Measurements from ENCODE around the gene OR2T8.

Gene OR2T8

DNA sequence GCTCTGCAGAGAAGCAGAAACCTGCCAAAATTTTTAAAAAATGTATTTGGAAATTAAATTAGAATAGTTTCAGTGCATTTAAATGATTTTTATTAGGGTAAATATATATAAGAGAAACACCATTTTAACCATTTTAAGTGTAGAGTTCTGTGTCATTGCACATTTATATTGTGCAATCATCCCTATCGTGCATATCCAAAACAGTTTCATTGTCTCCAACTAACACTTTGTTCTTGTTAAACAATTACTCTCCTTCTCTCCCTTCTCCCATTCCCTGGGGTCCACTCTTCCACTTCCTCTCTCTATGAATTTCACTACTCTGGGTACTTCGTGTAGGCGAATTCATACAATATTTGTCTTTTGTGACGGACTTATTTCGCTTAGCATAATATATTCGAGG, 22.6 kb downstream of the OR2T8 start:
- no peak for TF ChIP-seq POLR2A (IDR thresholded peaks at IDR 0.05; ENCODE audit: low read depth, low read length)
- DNase-seq (ENCODE audit: insufficient read length, low spot score) (no peak), FAIRE-seq (no peak)

DNA sequence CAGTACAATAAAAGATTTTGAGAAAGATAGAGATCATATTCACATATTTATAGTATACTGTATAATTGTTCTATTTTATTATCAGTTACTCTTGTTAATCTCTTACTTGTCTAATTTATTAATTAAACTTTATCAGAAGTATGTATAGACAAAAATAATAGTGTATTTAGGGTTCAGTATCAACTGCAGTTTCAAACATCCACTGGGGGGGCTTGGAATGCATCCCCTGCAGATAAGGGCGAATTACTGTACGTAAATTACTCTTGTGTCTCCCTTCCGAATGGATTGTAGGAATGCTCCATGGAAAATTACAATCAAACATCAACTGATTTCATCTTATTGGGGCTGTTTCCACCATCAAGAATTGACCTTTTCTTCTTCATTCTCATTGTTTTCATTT, 28.5 kb downstream of the OR2T8 start, which contains the start of gene OR2L8:
Gene OR2L8, plus strand, starts transcription at position 301 of the 400 bp plus-strand sequence. Its CDS starts 0 bp downstream, at position 301.
- no peak for DNase-seq (ENCODE audit: insufficient read length, low spot score)
- TF ChIP-seq TAF1 (IDR thresholded peaks at IDR 0.05; ENCODE audit: low read depth, low read length) (no peak), POU2F2 (IDR thresholded peaks at IDR 0.05; ENCODE audit: low read depth, low read length) (no peak), PAX5 (IDR thresholded peaks at IDR 0.05; ENCODE audit: insufficient read depth, low read length, severe bottlenecking) (no peak), POLR2AphosphoS5 (IDR thresholded peaks at IDR 0.05; ENCODE audit: low read depth, low read length) (no peak), POLR2A (IDR thresholded peaks at IDR 0.05; ENCODE audit: low read depth, low read length) (no peak), SPI1 (IDR thresholded peaks at IDR 0.05; ENCODE audit: low read depth, low read length) (no peak)
- FAIRE-seq, result no peak

DNA sequence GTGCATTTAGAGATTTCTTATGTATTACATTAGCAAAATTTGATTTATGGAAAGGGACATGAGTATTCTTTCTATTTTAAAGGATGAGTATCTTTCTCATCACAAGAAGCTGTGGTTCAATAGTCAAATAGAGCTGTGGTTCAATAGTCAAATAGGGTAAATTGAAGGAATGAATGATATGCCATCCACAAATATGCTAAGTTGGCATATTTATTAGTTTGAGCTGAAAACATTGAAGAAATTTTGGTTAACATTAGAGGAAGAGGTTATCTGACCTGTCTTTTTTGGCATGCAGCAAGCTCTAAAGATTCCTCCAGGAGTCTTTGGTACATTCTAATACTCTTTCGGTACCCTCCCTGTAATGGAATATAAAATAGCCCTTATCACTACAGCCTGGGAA, 33.4 kb downstream of the OR2T8 start:
- DNase-seq (ENCODE audit: insufficient read length, low spot score) (no peak), FAIRE-seq (no peak)
- TF ChIP-seq TAF1 (IDR thresholded peaks at IDR 0.05; ENCODE audit: low read depth, low read length), result no peak
- TF ChIP-seq POLR2AphosphoS5 (IDR thresholded peaks at IDR 0.05; ENCODE audit: low read depth, low read length), result no peak
- no peak for TF ChIP-seq POLR2A (IDR thresholded peaks at IDR 0.05; ENCODE audit: low read depth, low read length)
- TF ChIP-seq SPI1 (IDR thresholded peaks at IDR 0.05; ENCODE audit: low read depth, low read length), result no peak
- no peak for TF ChIP-seq PAX5 (IDR thresholded peaks at IDR 0.05; ENCODE audit: insufficient read depth, low read length, severe bottlenecking)
- no peak for TF ChIP-seq POU2F2 (IDR thresholded peaks at IDR 0.05; ENCODE audit: low read depth, low read length)

DNA sequence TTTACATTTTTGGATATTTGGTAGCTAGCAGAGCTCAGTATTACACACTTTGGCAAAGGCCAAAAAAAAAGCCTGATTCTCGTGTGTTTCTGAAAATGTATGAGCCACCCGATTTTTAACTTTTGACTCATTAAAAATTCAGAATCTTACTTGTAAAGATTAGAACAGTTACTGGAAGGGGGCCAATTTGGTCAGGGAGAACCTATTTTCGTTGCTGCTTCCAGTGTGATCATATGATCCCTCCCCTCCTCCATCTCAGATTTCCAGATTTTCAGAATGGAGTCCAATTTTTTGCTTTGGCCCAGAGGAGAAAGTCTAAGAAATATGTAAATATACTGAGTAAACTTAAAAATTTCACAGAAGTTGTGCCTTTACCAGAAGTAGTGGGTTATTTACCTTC, 41.7 kb downstream of the OR2T8 start:
- no peak for TF ChIP-seq POLR2A (IDR thresholded peaks at IDR 0.05; ENCODE audit: low read depth, low read length)
- TF ChIP-seq SPI1 (IDR thresholded peaks at IDR 0.05; ENCODE audit: low read depth, low read length), result no peak
- TF ChIP-seq TAF1 (IDR thresholded peaks at IDR 0.05; ENCODE audit: low read depth, low read length), result no peak
- no peak for TF ChIP-seq POU2F2 (IDR thresholded peaks at IDR 0.05; ENCODE audit: low read depth, low read length)
- TF ChIP-seq POLR2AphosphoS5 (IDR thresholded peaks at IDR 0.05; ENCODE audit: low read depth, low read length), result no peak
- no peak for TF ChIP-seq PAX5 (IDR thresholded peaks at IDR 0.05; ENCODE audit: insufficient read depth, low read length, severe bottlenecking)
- no peak for FAIRE-seq

DNA sequence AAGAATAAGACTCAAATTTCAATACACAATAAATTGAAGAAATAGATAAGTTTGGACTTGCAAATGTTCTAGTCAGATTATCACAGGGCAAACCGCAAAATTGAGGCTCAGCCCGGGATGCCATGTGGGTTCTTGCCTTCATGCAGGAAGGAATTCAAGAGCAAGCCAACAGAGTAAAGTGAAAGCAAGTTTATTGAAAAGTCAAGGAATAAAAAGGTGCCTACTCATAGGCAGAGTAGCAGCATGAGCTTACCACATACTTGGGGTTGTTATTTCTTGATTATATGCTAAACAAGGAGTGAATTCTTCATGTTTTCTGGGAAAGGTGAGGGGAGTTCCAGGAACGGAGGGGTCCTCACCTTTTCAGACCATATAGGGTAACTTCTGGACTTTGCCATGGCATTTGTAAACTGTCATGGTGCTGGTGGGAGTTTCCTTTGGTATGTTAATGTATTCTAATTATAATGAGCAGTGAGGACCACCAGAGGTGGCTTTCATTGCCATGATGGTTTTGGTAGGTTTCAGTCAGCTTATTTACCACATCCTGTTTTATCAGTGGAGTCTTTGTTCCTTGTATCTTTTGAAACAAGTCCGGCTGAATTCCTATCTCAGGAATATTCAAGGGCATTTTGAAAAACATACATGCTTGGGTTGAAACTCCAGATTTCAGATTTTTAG, 43.0 kb downstream of the OR2T8 start:
- no peak for DNase-seq (ENCODE audit: insufficient read length, low spot score)
- TF ChIP-seq POLR2A (IDR thresholded peaks at IDR 0.05; ENCODE audit: low read depth, low read length) (no peak), SPI1 (IDR thresholded peaks at IDR 0.05; ENCODE audit: low read depth, low read length) (no peak), POU2F2 (IDR thresholded peaks at IDR 0.05; ENCODE audit: low read depth, low read length) (no peak), PAX5 (IDR thresholded peaks at IDR 0.05; ENCODE audit: insufficient read depth, low read length, severe bottlenecking) (no peak), POLR2AphosphoS5 (IDR thresholded peaks at IDR 0.05; ENCODE audit: low read depth, low read length) (no peak), TAF1 (IDR thresholded peaks at IDR 0.05; ENCODE audit: low read depth, low read length) (no peak)
- no peak for FAIRE-seq

More for the DNA sequence above, 41.7 kb downstream of the OR2T8 start:
- no peak for DNase-seq (ENCODE audit: insufficient read length, low spot score)

DNA sequence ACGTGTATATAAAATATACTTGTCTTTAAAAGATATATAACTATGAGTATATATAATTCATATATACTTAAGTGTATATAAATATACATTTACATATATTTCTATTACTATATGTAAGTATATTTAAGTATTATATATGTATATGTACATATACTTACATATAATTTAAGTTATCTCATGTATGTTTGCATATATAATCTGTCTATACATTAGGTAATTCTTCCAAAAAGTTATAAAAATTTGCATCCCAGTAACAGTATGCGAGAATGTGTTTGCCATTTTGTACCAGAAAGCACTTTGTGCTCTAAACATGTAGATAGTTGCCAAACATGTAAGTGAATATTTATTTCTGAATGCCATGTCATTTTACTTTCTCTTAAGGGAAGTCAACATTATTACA, 44.9 kb downstream of the OR2T8 start, which contains the start of gene OR2AK2:
Gene OR2AK2, plus strand, starts transcription at position 301 of the 400 bp plus-strand sequence. CDS start 144 bp downstream, outside the sequence.
- DNase-seq (ENCODE audit: insufficient read length, low spot score), result no peak
- TF ChIP-seq TAF1 (IDR thresholded peaks at IDR 0.05; ENCODE audit: low read depth, low read length), result no peak
- TF ChIP-seq POLR2AphosphoS5 (IDR thresholded peaks at IDR 0.05; ENCODE audit: low read depth, low read length), result no peak
- no peak for TF ChIP-seq POLR2A (IDR thresholded peaks at IDR 0.05; ENCODE audit: low read depth, low read length)
- no peak for TF ChIP-seq SPI1 (IDR thresholded peaks at IDR 0.05; ENCODE audit: low read depth, low read length)
- no peak for TF ChIP-seq POU2F2 (IDR thresholded peaks at IDR 0.05; ENCODE audit: low read depth, low read length)
- FAIRE-seq, result no peak

DNA sequence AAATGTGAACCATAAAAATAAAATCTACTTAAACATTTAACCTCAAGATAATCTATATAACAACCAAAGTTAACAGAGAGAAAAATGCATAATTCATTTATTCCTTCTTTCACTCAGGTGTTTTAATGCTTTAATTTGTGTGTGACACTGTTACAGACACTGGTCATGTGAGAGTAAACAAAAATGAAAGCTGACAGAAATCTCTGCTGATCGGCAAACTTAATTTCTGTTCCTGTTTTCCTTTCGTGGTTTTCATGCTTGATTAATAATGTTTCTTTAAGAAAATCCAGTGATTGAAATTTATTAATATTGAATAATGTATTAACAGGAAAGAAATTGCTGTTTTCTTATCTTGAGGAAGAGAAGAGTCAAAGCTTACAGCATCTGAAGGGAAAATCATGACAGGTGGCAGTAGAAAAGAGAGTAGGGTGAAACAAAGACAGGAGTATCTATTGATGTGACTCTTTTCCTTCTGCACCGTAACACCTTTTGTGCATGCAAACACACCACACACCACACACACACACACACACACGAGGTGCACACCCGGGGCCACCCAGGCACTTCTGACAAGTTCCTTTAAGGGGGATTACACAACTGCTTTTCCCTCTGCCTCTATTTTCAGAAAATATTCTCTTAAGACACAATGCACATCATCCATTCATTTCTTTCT, 46.6 kb downstream of the OR2T8 start:
- TF ChIP-seq SPI1 (IDR thresholded peaks at IDR 0.05; ENCODE audit: low read depth, low read length), result peak; percentile 80
- TF ChIP-seq PAX5 (IDR thresholded peaks at IDR 0.05; ENCODE audit: insufficient read depth, low read length, severe bottlenecking), result no peak
- no peak for TF ChIP-seq TAF1 (IDR thresholded peaks at IDR 0.05; ENCODE audit: low read depth, low read length)
- no peak for DNase-seq (ENCODE audit: insufficient read length, low spot score)
- peak; percentile 59 for FAIRE-seq

Data from GM12891 (cell line).